DOHH2 (cell line): ENCODE measurements around the gene STX16.

Source experiments
- H3F3A ChIP-seq: fragments of 200-600 bp; sonication (generic), shearing (Covaris generic); 2 replicates; pipeline ENCODE4 v1.6.0; 2016; ENCODE audit warnings: antibody characterized with exemption, mild to moderate bottlenecking; ENCODE audit not compliant: control insufficient read depth, insufficient read depth
- H3K27ac ChIP-seq: fragments of 200-600 bp; sonication (generic); 2 replicates; pipeline ENCODE4 v1.5.1; 2014; ENCODE audit warnings: low read depth, mild to moderate bottlenecking, low read length, moderate library complexity
- H3K27me3 ChIP-seq: fragments of 200-600 bp; sonication (generic); 2 replicates; pipeline ENCODE4 v1.6.1; 2014; ENCODE audit warnings: mild to moderate bottlenecking, low read length, mixed read lengths; ENCODE audit not compliant: control insufficient read depth
- H3K36me3 ChIP-seq: fragments of 200-600 bp; sonication (generic); 2 replicates; pipeline ENCODE4 v1.6.1; 2014; ENCODE audit warnings: mild to moderate bottlenecking, low read length, moderate library complexity, mixed read lengths; ENCODE audit not compliant: control insufficient read depth
- H3K4me1 ChIP-seq: fragments of 200-600 bp; sonication (generic); 2 replicates; pipeline ENCODE4 v1.6.1; 2014; ENCODE audit warnings: mild to moderate bottlenecking, low read length, mixed read lengths; ENCODE audit not compliant: control insufficient read depth
- H3K4me2 ChIP-seq: fragments of 200-600 bp; sonication (generic); 2 replicates; pipeline ENCODE4 v1.6.0; 2014; ENCODE audit warnings: mild to moderate bottlenecking, low read length, moderate library complexity
- H3K4me3 ChIP-seq: fragments of 200-600 bp; sonication (generic); 2 replicates; pipeline ENCODE4 v1.5.1; 2014; ENCODE audit warnings: mild to moderate bottlenecking, low read length, mixed read lengths
- H3K79me2 ChIP-seq: fragments of 200-600 bp; sonication (generic); 2 replicates; pipeline ENCODE4 v1.6.1; 2014; ENCODE audit warnings: mild to moderate bottlenecking, low read length, mixed read lengths; ENCODE audit not compliant: control insufficient read depth
- H3K9me2 ChIP-seq: fragments of 200-600 bp; sonication (generic); replicated peaks from 2 replicates; pipeline ENCODE4 v1.6.1; 2014; ENCODE audit warnings: mild to moderate bottlenecking, low read length, mixed read lengths; ENCODE audit not compliant: control insufficient read depth
- H3K9me3 ChIP-seq: fragments of 200-600 bp; sonication (generic); 2 replicates; pipeline ENCODE4 v1.6.1; 2014; ENCODE audit warnings: antibody characterized with exemption, low read length, mixed read lengths; ENCODE audit not compliant: control insufficient read depth, insufficient read depth
- H4K20me1 ChIP-seq: fragments of 200-600 bp; sonication (generic); 2 replicates; pipeline ENCODE4 v1.6.0; 2014; ENCODE audit warnings: low read depth, mild to moderate bottlenecking, antibody characterized with exemption, low read length, moderate library complexity; ENCODE audit not compliant: control insufficient read depth, insufficient read depth
- CTCF ChIP-seq: fragments of 200-600 bp; sonication (generic); IDR thresholded peaks from one replicate; pipeline ENCODE4 v1.5.1; 2014; ENCODE audit warnings: antibody characterized with exemption, mild to moderate bottlenecking, low read depth, low read length; ENCODE audit not compliant: poor library complexity, severe bottlenecking
- EZH2phosphoT487 ChIP-seq: fragments of 200-600 bp; sonication (generic); IDR thresholded peaks from 2 replicates; pipeline ENCODE4 v1.6.1; 2017; ENCODE audit warnings: borderline replicate concordance, mild to moderate bottlenecking, antibody characterized with exemption, low read length, moderate library complexity, mixed read lengths

The STX16 gene

GRCh38 chr20:58698741-58699622 is 47.9 kb downstream of the STX16 start:
- H3K27me3 ChIP-seq = no peaks in the 10 kb centered on the region
- H3K4me3 ChIP-seq = no peak overlapping the region
- no peaks in the 10 kb centered on the region for H3K4me1 ChIP-seq
- H3K4me2 ChIP-seq = no peak overlapping the region
- H3K27ac ChIP-seq = no peak overlapping the region
- no peaks in the 10 kb centered on the region for H3K9me3 ChIP-seq
- H3K9me2 ChIP-seq = no peaks in the 10 kb centered on the region
- TF ChIP-seq EZH2phosphoT487 = no peak
- no peak for TF ChIP-seq CTCF
- no peaks in the 10 kb centered on the region for H3F3A ChIP-seq
- H4K20me1 ChIP-seq = no peaks in the 10 kb centered on the region
- no peaks in the 10 kb centered on the region for H3K79me2 ChIP-seq
- H3K36me3 ChIP-seq = no peaks in the 10 kb centered on the region

- no peak overlapping the region for H3K4me2 ChIP-seq
- no peak for TF ChIP-seq CTCF
- TF ChIP-seq EZH2phosphoT487 = no peak
- H3K9me3 ChIP-seq = no peaks in the 10 kb centered on the region
- H3K9me2 ChIP-seq = no peaks in the 10 kb centered on the region
- H3K27me3 ChIP-seq = no peaks in the 10 kb centered on the region
- H3K4me1 ChIP-seq = no peaks in the 10 kb centered on the region
- H3K79me2 ChIP-seq = no peaks in the 10 kb centered on the region
- H3K36me3 ChIP-seq = no peaks in the 10 kb centered on the region
- H3F3A ChIP-seq = no peaks in the 10 kb centered on the region
- H4K20me1 ChIP-seq = no peaks in the 10 kb centered on the region
- H3K27ac ChIP-seq = no peak overlapping the region
- H3K4me3 ChIP-seq = no peak overlapping the region
Observed at GRCh38 chr20:58699623-58700107, 48.6 kb downstream of the STX16 start.

GRCh38 chr20:58700121-58700821 is 49.2 kb downstream of the STX16 start:
- H3K36me3 ChIP-seq = no peaks in the 10 kb centered on the region
- no peaks in the 10 kb centered on the region for H3K9me2 ChIP-seq
- no peak overlapping the region for H3K27ac ChIP-seq
- H3K4me3 ChIP-seq = no peak overlapping the region
- no peaks in the 10 kb centered on the region for H3K9me3 ChIP-seq
- H4K20me1 ChIP-seq = no peaks in the 10 kb centered on the region
- no peaks in the 10 kb centered on the region for H3F3A ChIP-seq
- no peak for TF ChIP-seq CTCF
- TF ChIP-seq EZH2phosphoT487 = no peak
- H3K79me2 ChIP-seq = no peaks in the 10 kb centered on the region
- no peaks in the 10 kb centered on the region for H3K27me3 ChIP-seq
- no peaks in the 10 kb centered on the region for H3K4me1 ChIP-seq
- no peak overlapping the region for H3K4me2 ChIP-seq
